HepG2 (cell line): ENCODE results near the gene VAPB.

ENCODE experiments used
- CTCF ChIP-seq: sonication (generic); formaldehyde crosslinking; IDR thresholded peaks from 2 replicates; pipeline ENCODE4 v1.5.0; 2020; ENCODE audit warnings: mild to moderate bottlenecking, missing genetic modification reagents, moderate library complexity
- ZNF468 ChIP-seq: sonication (generic); formaldehyde crosslinking; IDR thresholded peaks from 2 replicates; pipeline ENCODE4 v1.8.0; 2022; ENCODE audit warnings: mild to moderate bottlenecking, moderate library complexity, missing genetic modification reagents
- TF ChIP-seq, protein P1 (sequence below): sonication (generic); formaldehyde crosslinking; IDR thresholded peaks from 2 replicates; pipeline ENCODE4 v1.4.0; 2020; ENCODE audit warnings: missing genetic modification reagents, borderline replicate concordance
- TF ChIP-seq, protein P2 (sequence below): sonication (generic); formaldehyde crosslinking; IDR thresholded peaks from 2 replicates; pipeline ENCODE4 v1.5.1; 2020; ENCODE audit warnings: missing genetic modification reagents, mild to moderate bottlenecking, borderline replicate concordance

GRCh38 chr20:58483051-58483450 lies 94.0 kb downstream of the VAPB start:
- TF ChIP-seq, protein P1, sequence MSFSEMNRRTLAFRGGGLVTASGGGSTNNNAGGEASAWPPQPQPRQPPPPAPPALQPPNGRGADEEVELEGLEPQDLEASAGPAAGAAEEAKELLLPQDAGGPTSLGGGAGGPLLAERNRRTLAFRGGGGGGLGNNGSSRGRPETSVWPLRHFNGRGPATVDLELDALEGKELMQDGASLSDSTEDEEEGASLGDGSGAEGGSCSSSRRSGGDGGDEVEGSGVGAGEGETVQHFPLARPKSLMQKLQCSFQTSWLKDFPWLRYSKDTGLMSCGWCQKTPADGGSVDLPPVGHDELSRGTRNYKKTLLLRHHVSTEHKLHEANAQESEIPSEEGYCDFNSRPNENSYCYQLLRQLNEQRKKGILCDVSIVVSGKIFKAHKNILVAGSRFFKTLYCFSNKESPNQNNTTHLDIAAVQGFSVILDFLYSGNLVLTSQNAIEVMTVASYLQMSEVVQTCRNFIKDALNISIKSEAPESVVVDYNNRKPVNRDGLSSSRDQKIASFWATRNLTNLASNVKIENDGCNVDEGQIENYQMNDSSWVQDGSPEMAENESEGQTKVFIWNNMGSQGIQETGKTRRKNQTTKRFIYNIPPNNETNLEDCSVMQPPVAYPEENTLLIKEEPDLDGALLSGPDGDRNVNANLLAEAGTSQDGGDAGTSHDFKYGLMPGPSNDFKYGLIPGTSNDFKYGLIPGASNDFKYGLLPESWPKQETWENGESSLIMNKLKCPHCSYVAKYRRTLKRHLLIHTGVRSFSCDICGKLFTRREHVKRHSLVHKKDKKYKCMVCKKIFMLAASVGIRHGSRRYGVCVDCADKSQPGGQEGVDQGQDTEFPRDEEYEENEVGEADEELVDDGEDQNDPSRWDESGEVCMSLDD (CRISPR knock-in tag): no peak
- TF ChIP-seq, protein P2, sequence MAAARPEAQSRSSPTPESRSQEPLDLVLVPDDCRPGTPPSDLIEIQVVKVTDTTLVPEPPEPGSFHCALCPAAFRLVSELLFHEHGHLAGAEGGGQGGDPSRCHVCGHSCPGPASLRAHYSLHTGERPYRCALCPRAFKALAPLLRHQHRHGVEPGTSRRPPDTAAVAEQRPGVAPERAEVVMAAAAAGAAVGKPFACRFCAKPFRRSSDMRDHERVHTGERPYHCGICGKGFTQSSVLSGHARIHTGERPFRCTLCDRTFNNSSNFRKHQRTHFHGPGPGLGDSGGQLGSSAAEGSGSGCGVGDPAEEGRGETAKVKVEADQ (CRISPR knock-in tag): no peak
- no peak for TF ChIP-seq CTCF (CRISPR knock-in tag)
- TF ChIP-seq ZNF468 (CRISPR knock-in tag): no peak
